Activated naive CD8-positive, alpha-beta T cell (primary cell): ENCODE data around the gene TRIM17.

Experiments
- H3K27ac Mint-ChIP-seq: one replicate; pipeline ENCODE4 v1.8.0; 2021; ENCODE audit warnings: mixed read lengths
- H3K27me3 Mint-ChIP-seq: one replicate; pipeline ENCODE4 v1.8.0; 2021; ENCODE audit warnings: mixed read lengths
- H3K36me3 Mint-ChIP-seq: one replicate; pipeline ENCODE4 v1.8.0; 2021; ENCODE audit warnings: mixed read lengths
- H3K4me1 Mint-ChIP-seq: one replicate; pipeline ENCODE4 v1.8.0; 2021; ENCODE audit warnings: low read depth, mixed read lengths
- H3K4me3 Mint-ChIP-seq: one replicate; pipeline ENCODE4 v1.8.0; 2021; ENCODE audit warnings: mild to moderate bottlenecking, mixed read lengths
- H3K9me3 Mint-ChIP-seq: one replicate; pipeline ENCODE4 v1.8.0; 2021; ENCODE audit warnings: low read depth, mixed read lengths

The TRIM17 gene, protein sequence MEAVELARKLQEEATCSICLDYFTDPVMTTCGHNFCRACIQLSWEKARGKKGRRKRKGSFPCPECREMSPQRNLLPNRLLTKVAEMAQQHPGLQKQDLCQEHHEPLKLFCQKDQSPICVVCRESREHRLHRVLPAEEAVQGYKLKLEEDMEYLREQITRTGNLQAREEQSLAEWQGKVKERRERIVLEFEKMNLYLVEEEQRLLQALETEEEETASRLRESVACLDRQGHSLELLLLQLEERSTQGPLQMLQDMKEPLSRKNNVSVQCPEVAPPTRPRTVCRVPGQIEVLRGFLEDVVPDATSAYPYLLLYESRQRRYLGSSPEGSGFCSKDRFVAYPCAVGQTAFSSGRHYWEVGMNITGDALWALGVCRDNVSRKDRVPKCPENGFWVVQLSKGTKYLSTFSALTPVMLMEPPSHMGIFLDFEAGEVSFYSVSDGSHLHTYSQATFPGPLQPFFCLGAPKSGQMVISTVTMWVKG

DNA sequence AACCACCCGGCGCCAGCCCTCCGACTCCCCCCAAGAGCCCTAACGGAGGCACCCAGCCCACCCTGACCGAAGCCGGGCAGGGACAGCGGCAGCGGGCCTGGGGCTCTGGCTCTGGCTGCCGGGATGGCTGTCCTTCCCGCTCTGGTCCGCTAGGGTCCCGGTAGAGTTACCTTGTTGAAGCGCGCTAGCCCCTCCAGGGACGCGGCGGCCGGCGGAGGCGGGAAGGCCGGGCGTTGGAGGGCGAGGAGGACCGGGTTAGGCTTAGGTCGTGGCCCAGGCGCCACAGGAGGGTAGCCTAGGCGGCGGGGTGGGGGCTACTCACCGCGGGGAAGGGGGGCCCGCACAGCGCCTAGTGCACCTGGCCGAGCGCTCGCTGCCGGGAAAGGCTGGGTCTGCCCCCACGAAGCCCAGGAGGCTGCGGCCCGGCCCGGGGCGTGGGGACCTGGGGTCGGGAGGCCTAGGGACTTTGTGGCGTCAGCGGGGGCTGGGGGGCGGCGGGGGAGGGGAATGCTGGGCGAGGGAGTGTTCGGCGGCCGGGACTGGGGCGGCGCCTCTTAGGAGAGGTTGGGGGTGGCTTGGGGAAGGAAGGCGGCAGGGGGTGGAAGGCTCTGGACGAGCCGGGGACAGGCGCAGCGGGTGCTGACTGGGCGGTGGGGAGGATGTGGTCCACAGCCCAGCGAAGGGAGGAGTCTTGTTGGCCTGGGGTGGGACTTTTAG lies at the start of gene TRIM17:
Gene TRIM17 (minus strand): TSS at position 645 of the 717 bp plus-strand sequence. CDS start 1,789 bp downstream, outside the sequence.
- Mint-ChIP-seq H3K27me3 (peaks cover 3% of the 10 kb centered on the region), H3K27ac (no peak within 1 kb of the TSS), H3K9me3 (no peaks in the 10 kb centered on the region), H3K36me3 (no peaks in the 10 kb centered on the region), H3K4me1 (peaks cover 16% of the 10 kb centered on the region), H3K4me3 (peak within 1 kb of the TSS; percentile 83)

DNA sequence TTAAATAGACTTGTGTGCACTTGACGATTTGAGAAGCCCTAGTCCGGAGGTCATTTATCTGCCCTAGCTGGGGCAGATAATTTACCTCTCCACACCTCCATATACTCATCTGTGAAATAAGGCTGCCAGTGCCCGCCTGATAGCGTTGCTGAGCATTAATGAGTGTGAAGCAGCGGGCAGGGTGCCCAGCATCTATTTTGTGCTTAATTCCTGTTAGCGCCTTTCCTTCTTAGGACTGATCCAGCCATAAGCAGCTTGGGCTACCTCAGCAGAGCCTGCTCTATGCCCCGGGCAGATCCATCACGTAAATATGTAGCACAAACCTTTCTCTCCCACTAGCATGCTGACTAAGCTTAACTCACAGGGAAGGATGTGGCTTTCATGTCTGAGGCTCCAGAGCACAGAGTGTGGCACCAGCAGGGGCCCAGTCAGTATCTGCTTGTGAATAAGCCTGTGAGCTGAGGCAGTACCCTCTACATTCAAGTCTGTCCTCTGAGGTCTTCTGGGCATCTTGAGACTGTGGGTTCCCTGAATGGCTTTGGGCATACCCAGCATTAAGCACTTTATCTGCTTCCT lies 49.0 kb upstream of the TRIM17 start:
- Mint-ChIP-seq H3K4me3 (peak overlapping the region; percentile 85), H3K27ac (no peak overlapping the region), H3K9me3 (no peaks in the 10 kb centered on the region), H3K4me1 (peaks cover 35% of the 10 kb centered on the region), H3K36me3 (no peaks in the 10 kb centered on the region), H3K27me3 (peaks cover 11% of the 10 kb centered on the region)

DNA sequence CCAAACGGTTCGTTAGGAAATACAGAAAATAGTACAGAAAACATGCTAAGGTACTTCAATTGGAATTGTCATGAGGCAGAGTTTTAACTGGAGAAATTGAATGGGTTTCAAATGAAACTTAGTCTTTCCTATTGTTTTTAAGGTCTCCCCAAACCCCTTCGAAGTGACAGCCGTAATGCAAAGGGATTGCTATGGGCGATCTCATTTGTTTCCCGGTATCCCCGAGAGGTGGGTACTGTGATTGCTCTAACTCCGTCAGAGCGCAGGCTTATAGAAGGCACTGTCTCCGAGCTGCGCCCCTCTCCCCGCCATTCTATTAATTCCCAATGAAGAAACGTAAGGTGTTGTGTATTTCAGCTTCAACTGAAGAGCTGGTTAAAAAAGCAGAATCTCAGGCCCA lies 48.5 kb upstream of the TRIM17 start:
- no peaks in the 10 kb centered on the region for H3K9me3 Mint-ChIP-seq

DNA sequence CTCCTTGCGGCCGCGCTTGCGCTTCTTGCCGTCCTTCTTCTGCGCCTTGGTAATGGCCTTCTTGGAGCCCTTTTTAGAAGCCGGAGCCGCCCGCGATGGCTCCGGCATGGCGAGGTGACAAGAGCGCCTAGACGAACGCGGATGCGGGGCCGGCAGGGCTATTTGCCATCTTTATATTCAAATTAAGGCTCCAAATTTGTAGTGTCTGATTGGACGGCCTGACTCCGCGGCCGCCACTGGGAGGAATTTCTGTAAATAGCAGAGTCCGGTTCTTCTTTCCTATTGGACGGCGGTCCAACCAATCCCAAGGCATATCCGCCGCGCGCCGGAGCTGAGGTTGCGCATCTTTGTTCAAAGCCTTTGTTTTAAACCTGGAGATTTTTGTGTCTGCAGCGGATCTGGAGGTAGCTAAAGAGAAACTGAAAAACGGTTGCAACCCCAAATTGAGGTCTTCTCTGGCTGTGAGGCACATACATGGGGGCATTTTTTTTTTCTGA lies 47.9 kb upstream of the TRIM17 start:
- H3K36me3 Mint-ChIP-seq: no peaks in the 10 kb centered on the region
- H3K27me3 Mint-ChIP-seq: peaks cover 10% of the 10 kb centered on the region
- peaks cover 37% of the 10 kb centered on the region for H3K4me1 Mint-ChIP-seq
- peak overlapping the region; percentile 85 for H3K4me3 Mint-ChIP-seq
- H3K9me3 Mint-ChIP-seq: no peaks in the 10 kb centered on the region
- H3K27ac Mint-ChIP-seq: peak overlapping the region; percentile 36

More for the DNA sequence above, 48.5 kb upstream of the TRIM17 start:
- peak overlapping the region; percentile 85 for H3K4me3 Mint-ChIP-seq
- H3K27me3 Mint-ChIP-seq: peaks cover 11% of the 10 kb centered on the region
- peak overlapping the region; percentile 36 for H3K27ac Mint-ChIP-seq
- H3K4me1 Mint-ChIP-seq: peaks cover 37% of the 10 kb centered on the region
- H3K36me3 Mint-ChIP-seq: no peaks in the 10 kb centered on the region

DNA sequence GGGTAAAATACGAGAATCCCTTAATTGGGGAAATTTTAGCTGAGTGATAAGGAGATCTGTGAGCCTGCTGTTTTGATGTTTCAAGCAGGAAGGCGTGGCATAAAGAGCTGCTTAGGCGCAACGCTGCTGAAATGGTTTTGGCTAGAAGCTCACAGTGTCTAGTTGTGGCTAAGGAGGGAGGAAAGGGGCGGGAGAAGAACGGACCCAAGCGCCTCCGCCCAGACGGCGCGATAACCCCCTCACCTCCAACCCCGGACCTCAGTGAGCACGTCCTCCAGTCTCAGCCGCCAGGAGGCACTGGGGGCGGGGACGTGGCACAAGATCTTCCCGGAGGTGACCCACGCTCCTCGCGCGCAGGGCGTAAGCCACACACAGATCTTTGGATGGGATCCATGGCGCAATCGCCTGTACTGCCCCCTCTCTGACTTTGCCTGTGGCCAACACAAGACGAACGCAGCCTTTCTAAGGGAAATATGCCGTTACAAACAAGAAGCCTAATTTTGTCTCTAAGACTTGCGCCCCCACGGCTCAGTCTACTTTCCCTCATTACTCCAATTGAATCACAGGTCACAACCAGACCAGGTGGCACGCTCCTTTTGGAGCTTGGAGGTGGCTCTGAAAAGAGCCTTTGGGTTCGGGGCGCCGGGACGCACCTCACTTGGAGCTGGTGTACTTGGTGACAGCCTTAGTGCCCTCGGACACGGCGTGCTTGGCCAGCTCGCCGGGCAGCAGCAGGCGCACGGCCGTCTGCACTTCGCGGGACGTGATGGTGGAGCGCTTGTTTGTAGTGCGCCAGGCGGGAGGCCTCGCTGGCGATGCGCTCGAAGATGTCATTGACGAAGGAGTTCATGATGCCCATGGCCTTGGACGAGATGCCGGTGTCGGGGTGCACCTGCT lies 47.1 kb upstream of the TRIM17 start:
- Mint-ChIP-seq H3K27ac (peak overlapping the region; percentile 70), H3K4me3 (peak overlapping the region; percentile 85), H3K9me3 (no peaks in the 10 kb centered on the region), H3K27me3 (peaks cover 10% of the 10 kb centered on the region), H3K36me3 (no peaks in the 10 kb centered on the region), H3K4me1 (peaks cover 41% of the 10 kb centered on the region)

DNA sequence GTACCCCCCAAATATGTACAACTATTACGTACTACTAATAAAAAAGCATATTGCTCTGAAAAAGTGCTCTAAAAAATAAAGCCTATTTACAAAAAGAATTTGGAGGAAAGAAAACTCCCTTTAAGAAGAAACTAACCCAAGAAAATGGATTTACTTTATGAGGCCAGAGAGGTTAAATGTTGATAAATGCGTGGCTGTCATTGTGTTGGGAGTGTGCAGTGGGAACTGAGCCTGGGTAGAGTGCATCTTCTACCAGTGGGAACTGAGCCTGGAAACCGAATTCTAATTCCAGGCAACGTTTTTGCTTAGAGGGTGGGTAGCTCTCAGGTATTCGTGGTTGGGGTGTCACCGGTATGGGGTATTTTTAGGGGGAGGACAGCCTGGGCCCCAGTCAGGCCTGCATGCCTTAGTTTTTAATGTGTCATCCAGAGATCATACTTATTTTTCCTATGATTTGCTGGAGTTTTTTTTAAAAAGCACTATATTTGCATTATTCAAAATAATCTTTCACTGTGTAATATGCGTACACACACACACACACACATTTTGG lies 46.4 kb upstream of the TRIM17 start:
- no peaks in the 10 kb centered on the region for H3K9me3 Mint-ChIP-seq
- no peaks in the 10 kb centered on the region for H3K36me3 Mint-ChIP-seq
- no peak overlapping the region for H3K27ac Mint-ChIP-seq
- H3K4me3 Mint-ChIP-seq: peak overlapping the region; percentile 85
- peaks cover 7% of the 10 kb centered on the region for H3K27me3 Mint-ChIP-seq
- H3K4me1 Mint-ChIP-seq: peaks cover 45% of the 10 kb centered on the region

DNA sequence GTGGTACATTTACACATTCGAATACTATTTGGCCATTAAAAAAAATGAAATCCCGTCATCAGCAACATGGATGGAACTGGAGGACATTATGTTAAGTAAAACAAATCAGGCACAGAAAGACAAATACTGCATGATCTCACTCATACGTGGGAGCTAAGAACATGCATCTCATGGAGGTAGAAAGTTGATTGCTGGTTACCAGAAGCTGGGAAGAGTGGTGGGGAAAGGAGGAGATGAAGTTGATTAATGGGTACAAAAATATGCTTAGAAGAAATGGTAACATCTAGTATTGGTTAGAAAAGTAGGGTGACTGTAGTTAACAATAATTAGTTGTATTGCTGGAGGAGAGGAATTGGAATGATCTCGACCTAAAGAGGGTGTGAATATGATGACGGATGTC lies 45.9 kb upstream of the TRIM17 start:
- Mint-ChIP-seq H3K4me3 (peak overlapping the region; percentile 85), H3K9me3 (no peaks in the 10 kb centered on the region), H3K27me3 (peaks cover 3% of the 10 kb centered on the region), H3K4me1 (peaks cover 49% of the 10 kb centered on the region), H3K27ac (no peak overlapping the region), H3K36me3 (no peaks in the 10 kb centered on the region)

DNA sequence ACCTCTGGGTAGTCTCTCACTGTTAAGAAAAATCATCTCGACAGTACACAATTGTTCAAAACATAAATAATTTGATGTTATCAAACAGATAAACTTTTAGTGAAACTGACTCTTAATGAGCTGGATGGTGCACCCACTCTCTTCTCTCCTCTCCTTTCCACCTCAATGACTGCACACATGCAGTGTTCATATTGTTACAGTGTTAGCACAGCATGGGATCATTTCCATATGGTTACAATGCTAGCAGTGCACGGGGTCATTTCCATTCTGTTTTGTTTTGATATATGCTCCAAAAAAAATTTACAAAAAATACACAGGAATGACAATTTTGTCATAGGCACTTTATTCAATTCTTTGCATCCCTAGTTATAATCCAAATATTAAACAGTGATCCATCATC lies 44.2 kb upstream of the TRIM17 start:
- Mint-ChIP-seq H3K4me3 (peak overlapping the region; percentile 8), H3K4me1 (peaks cover 59% of the 10 kb centered on the region), H3K27me3 (peaks cover 3% of the 10 kb centered on the region), H3K36me3 (no peaks in the 10 kb centered on the region), H3K9me3 (no peaks in the 10 kb centered on the region), H3K27ac (no peak overlapping the region)

DNA sequence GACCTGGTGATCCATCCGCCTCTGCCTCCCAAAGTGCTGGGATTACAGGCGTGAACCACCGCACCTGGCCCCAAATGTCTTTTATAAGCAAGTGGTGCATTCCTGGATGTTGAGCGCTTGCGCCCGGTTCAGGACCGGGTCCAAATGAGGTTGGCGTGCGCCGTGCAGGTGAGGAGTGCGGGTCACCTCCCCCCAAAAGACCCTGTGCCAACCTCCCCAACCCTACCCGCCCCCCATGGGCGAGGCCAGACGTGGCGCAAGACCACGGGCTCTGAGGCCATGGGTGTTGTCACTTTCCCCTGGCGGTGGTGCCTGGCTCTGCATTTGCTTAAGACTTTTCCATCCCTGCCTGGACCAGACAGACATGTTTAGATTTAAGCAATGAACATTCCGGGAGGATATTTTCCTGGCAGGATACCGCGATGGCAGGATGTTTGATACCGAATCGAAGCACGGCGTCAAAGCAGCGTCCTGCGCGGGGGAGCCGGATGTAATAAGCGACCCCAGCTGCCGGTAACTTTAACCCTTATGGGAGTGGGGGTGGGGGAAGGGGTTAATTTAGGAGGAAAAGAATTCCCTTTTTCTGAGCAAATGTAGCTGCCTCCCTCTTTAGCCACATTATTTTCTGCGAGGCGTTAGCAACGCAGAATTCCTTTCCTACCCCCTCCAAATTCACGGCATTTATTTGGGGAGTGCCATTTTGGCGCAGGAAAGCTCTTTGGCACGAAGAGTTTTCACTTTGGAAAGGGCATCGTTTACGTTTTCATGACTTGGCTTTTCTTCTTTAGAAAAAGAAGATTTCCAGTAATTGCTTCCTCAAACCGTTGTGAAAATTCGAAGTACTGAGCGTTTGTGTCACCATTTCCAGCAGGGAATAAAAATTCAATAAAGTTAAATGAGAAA lies 42.7 kb upstream of the TRIM17 start:
- H3K27me3 Mint-ChIP-seq: peaks cover 3% of the 10 kb centered on the region
- H3K9me3 Mint-ChIP-seq: no peaks in the 10 kb centered on the region
- no peak overlapping the region for H3K27ac Mint-ChIP-seq
- H3K36me3 Mint-ChIP-seq: peaks cover 2% of the 10 kb centered on the region
- H3K4me3 Mint-ChIP-seq: peak overlapping the region; percentile 99
- peaks cover 50% of the 10 kb centered on the region for H3K4me1 Mint-ChIP-seq

DNA sequence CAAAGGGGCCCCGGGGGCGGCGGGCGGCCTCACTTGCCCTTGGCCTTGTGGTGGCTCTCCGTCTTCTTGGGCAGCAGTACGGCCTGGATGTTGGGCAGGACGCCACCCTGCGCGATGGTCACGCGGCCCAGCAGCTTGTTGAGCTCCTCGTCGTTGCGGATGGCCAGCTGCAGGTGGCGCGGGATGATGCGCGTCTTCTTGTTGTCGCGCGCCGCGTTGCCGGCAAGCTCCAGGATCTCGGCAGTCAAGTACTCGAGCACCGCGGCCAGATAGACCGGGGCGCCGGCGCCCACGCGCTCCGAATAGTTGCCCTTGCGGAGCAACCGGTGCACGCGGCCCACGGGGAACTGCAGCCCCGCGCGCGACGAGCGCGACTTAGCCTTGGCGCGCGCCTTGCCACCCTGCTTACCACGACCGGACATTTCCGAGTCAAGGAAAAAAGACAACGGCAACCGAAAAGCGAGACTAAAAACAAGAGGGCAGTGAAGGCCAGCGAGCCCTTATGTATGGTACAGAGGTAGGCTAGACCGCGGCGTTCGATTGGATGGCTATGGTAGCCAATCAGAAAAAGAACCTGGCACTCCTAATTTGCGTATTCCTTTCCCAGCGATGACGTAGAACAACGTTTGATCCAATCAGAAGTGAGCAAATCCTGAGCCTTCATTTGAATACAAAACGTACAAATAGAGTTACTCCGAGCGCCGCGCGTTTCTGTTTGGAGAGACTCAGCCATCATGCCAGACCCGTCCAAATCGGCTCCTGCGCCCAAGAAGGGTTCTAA lies 40.9 kb upstream of the TRIM17 start:
- peaks cover 35% of the 10 kb centered on the region for H3K4me1 Mint-ChIP-seq
- H3K27me3 Mint-ChIP-seq: peaks cover 2% of the 10 kb centered on the region
- peak overlapping the region; percentile 97 for H3K27ac Mint-ChIP-seq
- peaks cover 5% of the 10 kb centered on the region for H3K36me3 Mint-ChIP-seq
- H3K9me3 Mint-ChIP-seq: no peaks in the 10 kb centered on the region
- peak overlapping the region; percentile 99 for H3K4me3 Mint-ChIP-seq

DNA sequence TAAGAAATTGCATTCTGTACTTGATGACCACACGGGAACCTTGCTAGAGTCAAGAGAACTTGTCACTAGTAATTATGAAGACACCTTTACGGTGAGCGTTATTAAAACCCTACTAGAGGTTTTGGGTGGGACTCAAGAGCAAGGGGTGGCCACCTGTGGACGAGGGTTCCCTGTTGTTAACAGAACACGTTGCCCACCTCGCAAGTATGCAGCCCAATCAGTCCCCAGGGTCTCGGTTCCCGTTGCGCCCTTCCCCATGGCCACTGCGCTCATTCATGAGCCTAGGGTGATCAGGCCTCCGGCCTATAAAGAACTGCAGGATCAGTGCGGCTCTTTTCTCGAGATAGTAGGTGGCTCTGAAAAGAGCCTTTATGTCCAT lies 40.3 kb upstream of the TRIM17 start:
- Mint-ChIP-seq H3K9me3 (no peaks in the 10 kb centered on the region), H3K4me3 (peak overlapping the region; percentile 99), H3K27ac (peak overlapping the region; percentile 97), H3K27me3 (no peaks in the 10 kb centered on the region), H3K36me3 (peaks cover 5% of the 10 kb centered on the region), H3K4me1 (peaks cover 32% of the 10 kb centered on the region)

DNA sequence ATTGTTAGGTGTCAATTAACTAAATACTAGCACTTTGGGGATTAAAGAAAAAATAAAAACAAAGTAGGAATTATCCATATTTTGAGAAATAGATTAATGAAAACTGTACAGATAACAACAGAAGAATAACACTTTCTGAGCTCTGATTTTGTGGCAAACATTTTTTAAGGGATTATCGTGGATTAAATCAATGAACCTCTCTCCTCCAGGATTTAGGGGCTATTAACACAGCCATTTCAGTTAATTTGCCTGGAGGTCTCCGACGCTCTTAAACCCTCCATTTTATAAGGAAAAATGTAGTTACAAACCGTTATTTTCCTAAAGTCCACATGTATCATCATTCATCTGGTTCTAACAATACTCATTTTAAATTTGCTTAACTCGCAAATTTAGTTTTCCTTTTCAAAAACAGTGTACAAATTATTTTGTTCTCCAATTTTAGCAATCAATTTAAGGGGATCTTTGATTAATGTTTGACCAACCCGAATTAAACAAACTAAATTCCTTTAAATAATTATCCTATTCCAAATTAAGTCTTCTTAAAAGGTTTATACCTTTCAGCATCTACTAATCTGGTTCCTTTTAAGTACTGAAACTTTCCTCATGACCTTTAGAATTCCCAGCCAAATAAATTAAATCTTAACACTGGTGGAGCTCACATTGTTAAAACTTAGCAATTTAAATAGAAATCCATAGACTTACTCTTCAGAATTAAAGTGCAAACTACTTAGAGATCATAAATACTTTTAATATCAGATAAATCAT lies 39.8 kb upstream of the TRIM17 start:
- H3K4me3 Mint-ChIP-seq: peak overlapping the region; percentile 99
- H3K36me3 Mint-ChIP-seq: peaks cover 5% of the 10 kb centered on the region
- H3K4me1 Mint-ChIP-seq: peaks cover 32% of the 10 kb centered on the region
- H3K27ac Mint-ChIP-seq: peak overlapping the region; percentile 97
- no peaks in the 10 kb centered on the region for H3K9me3 Mint-ChIP-seq
- H3K27me3 Mint-ChIP-seq: no peaks in the 10 kb centered on the region
